A673 (cell line): ENCODE data around the gene OPN1MW3.
"Not testable (repeated sequence)": the region's sequence is repeated elsewhere in the genome, so short reads cannot be mapped to it uniquely, and the experiment has no call there.

Source experiments
- CTCF ChIP-seq: fragments of 300-800, 200-600 bp; sonication (generic); conservative IDR thresholded peaks from 2 replicates; pipeline ENCODE4 v1.5.1; 2017; ENCODE audit warnings: low read depth, mild to moderate bottlenecking, antibody characterized with exemption, low read length, moderate library complexity, mixed read lengths
- EZH2 ChIP-seq: fragments of 200-600 bp; sonication (generic); IDR thresholded peaks from 2 replicates; pipeline ENCODE4 v1.6.1; 2017; ENCODE audit warnings: borderline replicate concordance, low read depth, mild to moderate bottlenecking, mixed read lengths, antibody characterized with exemption, low read length; ENCODE audit not compliant: poor library complexity, severe bottlenecking

- TF ChIP-seq CTCF, EZH2: not testable (repeated sequence)
Measured at GRCh38 chrX:154286406-154286805, 29.0 kb downstream of the OPN1MW3 start.
